ENCODE data around the gene CLUH. TPM values are rescaled to one million over a fixed set of nuclear protein-coding genes. Genes with fewer than 3 reads are reported as not detected.
A peak's percentile ranks its signal among the peaks of the same experiment; 100 is the strongest.

CLUH gene, protein sequence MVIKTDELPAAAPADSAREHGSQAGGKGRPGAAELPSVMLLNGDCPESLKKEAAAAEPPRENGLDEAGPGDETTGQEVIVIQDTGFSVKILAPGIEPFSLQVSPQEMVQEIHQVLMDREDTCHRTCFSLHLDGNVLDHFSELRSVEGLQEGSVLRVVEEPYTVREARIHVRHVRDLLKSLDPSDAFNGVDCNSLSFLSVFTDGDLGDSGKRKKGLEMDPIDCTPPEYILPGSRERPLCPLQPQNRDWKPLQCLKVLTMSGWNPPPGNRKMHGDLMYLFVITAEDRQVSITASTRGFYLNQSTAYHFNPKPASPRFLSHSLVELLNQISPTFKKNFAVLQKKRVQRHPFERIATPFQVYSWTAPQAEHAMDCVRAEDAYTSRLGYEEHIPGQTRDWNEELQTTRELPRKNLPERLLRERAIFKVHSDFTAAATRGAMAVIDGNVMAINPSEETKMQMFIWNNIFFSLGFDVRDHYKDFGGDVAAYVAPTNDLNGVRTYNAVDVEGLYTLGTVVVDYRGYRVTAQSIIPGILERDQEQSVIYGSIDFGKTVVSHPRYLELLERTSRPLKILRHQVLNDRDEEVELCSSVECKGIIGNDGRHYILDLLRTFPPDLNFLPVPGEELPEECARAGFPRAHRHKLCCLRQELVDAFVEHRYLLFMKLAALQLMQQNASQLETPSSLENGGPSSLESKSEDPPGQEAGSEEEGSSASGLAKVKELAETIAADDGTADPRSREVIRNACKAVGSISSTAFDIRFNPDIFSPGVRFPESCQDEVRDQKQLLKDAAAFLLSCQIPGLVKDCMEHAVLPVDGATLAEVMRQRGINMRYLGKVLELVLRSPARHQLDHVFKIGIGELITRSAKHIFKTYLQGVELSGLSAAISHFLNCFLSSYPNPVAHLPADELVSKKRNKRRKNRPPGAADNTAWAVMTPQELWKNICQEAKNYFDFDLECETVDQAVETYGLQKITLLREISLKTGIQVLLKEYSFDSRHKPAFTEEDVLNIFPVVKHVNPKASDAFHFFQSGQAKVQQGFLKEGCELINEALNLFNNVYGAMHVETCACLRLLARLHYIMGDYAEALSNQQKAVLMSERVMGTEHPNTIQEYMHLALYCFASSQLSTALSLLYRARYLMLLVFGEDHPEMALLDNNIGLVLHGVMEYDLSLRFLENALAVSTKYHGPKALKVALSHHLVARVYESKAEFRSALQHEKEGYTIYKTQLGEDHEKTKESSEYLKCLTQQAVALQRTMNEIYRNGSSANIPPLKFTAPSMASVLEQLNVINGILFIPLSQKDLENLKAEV (N-terminal part only)
- total RNA-seq, result 100 to 1,000 TPM; 120 to 291 (median 151) TPM

DNA sequence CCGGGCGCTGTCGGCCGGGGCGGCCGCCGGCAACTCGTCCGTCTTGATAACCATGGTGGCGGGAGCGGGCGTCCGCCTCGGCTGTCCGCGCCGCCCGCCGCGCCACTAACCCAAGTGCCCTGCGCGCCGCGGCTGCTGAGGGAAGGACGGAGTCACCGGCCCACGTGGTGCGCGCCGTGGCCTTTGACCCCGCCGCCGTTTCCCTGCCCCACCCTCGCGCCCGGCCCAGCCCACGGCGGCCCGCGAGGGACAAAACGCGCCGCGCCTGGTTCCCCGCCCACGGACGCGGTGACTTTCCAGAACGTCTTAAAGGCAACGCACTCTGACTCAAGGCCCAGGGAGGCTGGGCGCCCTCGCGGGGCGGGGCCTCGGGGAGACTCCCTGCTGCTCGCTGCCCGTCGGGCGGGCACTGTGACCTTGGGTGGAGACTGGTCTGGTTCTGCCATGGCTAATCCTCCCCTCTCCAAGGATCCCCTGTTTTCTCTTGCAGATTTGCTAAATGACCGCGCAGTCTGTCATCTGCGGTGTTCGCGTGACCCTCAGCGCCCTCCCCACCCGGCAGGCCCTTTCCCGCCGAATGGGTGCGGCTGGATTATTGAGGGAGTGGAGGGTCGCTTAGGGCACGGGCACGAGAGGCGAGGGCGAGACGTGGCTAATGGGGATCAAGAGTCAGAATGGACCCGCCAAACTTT, at the start of gene CLUH:
CLUH (minus strand) TSS at position 157 of the 692 bp plus-strand sequence; CDS start at position 54, 103 bp downstream.
- H3K4me1 ChIP-seq, result peaks cover 53% of the 10 kb centered on the region
- no peaks in the 10 kb centered on the region for H3K27me3 ChIP-seq
- peak within 1 kb of the TSS; percentile 89 for H3K27ac ChIP-seq
- TF ChIP-seq POLR2AphosphoS5 (IDR thresholded peaks at IDR 0.05) (peak; percentile 75 to 99 (median 98)), POLR2A (IDR thresholded peaks at IDR 0.05) (peak; percentile 75 to 82), EP300 (IDR thresholded peaks at IDR 0.05) (no peak)
- TF ChIP-seq, protein P1, sequence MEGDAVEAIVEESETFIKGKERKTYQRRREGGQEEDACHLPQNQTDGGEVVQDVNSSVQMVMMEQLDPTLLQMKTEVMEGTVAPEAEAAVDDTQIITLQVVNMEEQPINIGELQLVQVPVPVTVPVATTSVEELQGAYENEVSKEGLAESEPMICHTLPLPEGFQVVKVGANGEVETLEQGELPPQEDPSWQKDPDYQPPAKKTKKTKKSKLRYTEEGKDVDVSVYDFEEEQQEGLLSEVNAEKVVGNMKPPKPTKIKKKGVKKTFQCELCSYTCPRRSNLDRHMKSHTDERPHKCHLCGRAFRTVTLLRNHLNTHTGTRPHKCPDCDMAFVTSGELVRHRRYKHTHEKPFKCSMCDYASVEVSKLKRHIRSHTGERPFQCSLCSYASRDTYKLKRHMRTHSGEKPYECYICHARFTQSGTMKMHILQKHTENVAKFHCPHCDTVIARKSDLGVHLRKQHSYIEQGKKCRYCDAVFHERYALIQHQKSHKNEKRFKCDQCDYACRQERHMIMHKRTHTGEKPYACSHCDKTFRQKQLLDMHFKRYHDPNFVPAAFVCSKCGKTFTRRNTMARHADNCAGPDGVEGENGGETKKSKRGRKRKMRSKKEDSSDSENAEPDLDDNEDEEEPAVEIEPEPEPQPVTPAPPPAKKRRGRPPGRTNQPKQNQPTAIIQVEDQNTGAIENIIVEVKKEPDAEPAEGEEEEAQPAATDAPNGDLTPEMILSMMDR (IDR thresholded peaks at IDR 0.05), result no peak
- peak; percentile 96 to 97 for DNase-seq (ENCODE audit: low spot score in 2 of 2)
- 1% methylated on average over 25 of the region's 76 CpGs for WGBS
- no peaks in the 10 kb centered on the region for H3K9me3 ChIP-seq
- H3K4me3 ChIP-seq, result peak within 1 kb of the TSS; percentile 72
- H3K36me3 ChIP-seq, result no peaks in the 10 kb centered on the region

DNA sequence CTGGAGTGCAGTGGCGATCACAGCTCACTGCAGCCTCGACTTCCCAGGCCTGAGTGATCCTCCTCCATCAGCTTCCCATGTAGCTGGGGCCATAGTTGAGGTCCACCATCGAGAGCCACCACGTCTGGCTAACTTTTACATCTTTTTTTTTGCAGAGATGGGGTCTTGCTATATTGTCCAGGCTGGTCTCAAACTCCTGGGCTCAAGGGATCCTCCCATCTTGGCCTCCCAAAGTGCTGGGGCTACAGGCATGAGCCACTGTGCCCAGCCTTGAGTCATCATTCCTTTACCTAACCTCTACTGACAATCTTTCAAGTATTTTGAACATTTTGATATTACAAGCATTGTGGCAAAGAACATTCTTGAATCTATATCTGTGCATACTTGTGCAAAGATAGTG, 47.3 kb upstream of the CLUH start:
- H3K27ac ChIP-seq, result no peak overlapping the region
- no peak overlapping the region for H3K4me3 ChIP-seq
- TF ChIP-seq, protein P1 (IDR thresholded peaks at IDR 0.05), result no peak
- TF ChIP-seq EP300 (IDR thresholded peaks at IDR 0.05), result no peak
- TF ChIP-seq POLR2A (IDR thresholded peaks at IDR 0.05), result no peak
- TF ChIP-seq POLR2AphosphoS5 (IDR thresholded peaks at IDR 0.05), result no peak
- no peaks in the 10 kb centered on the region for H3K36me3 ChIP-seq
- WGBS, result 61% methylated on average over 4 of the region's 4 CpGs
- H3K27me3 ChIP-seq, result peaks cover 63% of the 10 kb centered on the region
- H3K9me3 ChIP-seq, result no peaks in the 10 kb centered on the region
- DNase-seq (ENCODE audit: low spot score in 2 of 2), result no peak
- peaks cover 11% of the 10 kb centered on the region for H3K4me1 ChIP-seq

DNA sequence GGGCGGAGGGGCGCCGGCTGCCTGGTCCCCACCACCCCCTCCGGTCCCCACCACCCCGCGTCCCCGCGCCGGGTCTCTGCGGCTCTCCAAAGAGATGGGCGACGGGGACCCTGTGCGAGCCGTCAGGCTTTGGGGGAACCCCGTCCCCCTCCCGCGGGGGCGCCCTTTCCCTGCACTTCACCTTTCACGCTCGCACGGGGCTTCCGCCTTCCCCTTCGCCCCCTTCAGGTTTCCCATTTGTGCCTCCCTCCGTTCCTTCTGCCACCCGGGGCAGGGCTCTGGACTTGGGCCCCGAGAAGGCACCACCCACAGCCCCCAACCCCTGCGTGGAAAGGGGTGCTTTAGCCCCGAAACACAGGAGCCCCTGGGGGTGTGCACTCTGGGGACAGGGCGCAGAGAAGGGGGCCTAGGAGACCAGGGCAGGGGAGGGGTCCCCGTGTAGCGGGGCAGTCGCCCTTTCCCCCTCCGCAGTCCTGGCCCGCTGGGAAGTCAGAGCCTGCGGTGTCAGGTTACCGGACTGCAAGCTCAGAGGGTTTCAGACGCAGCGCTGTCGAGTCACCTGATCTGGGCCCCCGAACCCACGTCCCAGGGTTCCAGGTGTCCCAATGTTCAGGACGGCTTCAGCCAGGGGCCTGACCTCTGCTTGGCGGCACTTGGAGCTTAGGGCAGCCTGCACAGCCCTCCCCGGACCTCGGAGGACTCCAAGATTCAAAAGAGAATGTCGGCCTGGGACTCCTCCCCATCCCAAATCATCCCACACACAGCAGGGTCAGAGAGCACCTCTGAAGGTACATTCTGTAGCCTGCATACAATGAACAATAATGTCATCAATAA, 44.5 kb upstream of the CLUH start:
- no peaks in the 10 kb centered on the region for H3K9me3 ChIP-seq
- TF ChIP-seq POLR2AphosphoS5 (IDR thresholded peaks at IDR 0.05) (no peak), EP300 (IDR thresholded peaks at IDR 0.05) (no peak), POLR2A (IDR thresholded peaks at IDR 0.05) (no peak)
- TF ChIP-seq, protein P1 (IDR thresholded peaks at IDR 0.05), result no peak
- no peak overlapping the region for H3K27ac ChIP-seq
- H3K36me3 ChIP-seq, result no peaks in the 10 kb centered on the region
- DNase-seq (ENCODE audit: low spot score in 2 of 2), result no peak
- 5% methylated on average over 4 of the region's 46 CpGs for WGBS
- H3K4me3 ChIP-seq, result peak overlapping the region; percentile 46
- peaks cover 76% of the 10 kb centered on the region for H3K27me3 ChIP-seq
- H3K4me1 ChIP-seq, result peaks cover 11% of the 10 kb centered on the region

DNA sequence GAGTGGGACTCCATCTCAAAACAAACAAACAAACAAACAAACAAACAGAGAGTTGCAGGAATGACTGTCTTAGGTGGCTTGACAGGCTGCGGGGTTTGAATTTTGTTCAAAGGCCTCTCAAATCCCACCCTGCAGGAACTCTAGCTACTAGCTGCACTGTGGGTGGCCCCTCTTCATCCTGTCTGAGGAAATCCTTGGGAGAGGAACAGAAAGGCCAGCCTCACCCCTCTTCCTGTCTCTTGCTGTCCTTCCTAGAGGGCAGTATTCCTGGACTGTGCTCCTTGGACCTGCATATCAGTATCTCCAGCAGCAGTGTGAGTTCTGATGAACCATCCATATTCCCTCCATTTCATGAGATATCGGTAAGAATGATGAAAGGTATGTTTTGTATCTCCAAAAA, 39.9 kb upstream of the CLUH start:
- 89% methylated on average over 2 of the region's 2 CpGs for WGBS
- peaks cover 71% of the 10 kb centered on the region for H3K27me3 ChIP-seq

More for the DNA sequence above, 39.9 kb upstream of the CLUH start:
- DNase-seq (ENCODE audit: low spot score in 2 of 2), result no peak
- Histone ChIP-seq H3K4me3 (no peak overlapping the region), H3K4me1 (peaks cover 21% of the 10 kb centered on the region), H3K36me3 (no peaks in the 10 kb centered on the region), H3K27ac (no peak overlapping the region), H3K9me3 (no peaks in the 10 kb centered on the region)
- no peak for TF ChIP-seq POLR2AphosphoS5 (IDR thresholded peaks at IDR 0.05)
- TF ChIP-seq EP300 (IDR thresholded peaks at IDR 0.05), result no peak
- TF ChIP-seq, protein P1 (IDR thresholded peaks at IDR 0.05), result no peak
